PC-9 (cell line): ENCODE data around the gene SNX6.

ENCODE experiments used
- EZH2 ChIP-seq: fragments of 200-600 bp; sonication (generic); IDR thresholded peaks from 2 replicates; pipeline ENCODE4 v1.8.0; 2017; ENCODE audit warnings: antibody characterized with exemption, low read depth
- TF ChIP-seq, protein P1 (sequence below): fragments of 200-600 bp; sonication (generic); conservative IDR thresholded peaks from 2 replicates; pipeline ENCODE4 v1.6.1; 2017; ENCODE audit warnings: mixed run types, antibody characterized with exemption, mild to moderate bottlenecking, moderate library complexity

DNA sequence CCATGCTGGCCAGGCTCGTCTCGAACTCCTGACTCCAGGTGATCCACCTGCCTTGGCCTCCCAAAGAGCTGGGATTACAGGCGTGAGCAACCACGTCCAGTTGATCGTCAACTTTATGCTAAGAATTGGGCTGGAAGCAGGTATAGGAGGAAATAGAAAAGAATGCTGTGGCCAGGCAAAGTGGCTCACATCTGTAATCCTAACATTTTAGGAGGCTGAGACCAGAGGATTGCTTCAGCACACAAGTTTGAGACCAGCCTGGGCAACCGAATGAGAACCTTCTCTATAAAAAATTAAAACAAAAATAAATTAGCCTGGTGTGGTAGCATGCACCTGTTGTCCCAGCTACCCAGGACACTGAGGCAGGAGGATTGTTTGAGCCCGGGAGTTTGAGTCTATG is 37.1 kb upstream of the SNX6 start:
- TF ChIP-seq, protein P1, sequence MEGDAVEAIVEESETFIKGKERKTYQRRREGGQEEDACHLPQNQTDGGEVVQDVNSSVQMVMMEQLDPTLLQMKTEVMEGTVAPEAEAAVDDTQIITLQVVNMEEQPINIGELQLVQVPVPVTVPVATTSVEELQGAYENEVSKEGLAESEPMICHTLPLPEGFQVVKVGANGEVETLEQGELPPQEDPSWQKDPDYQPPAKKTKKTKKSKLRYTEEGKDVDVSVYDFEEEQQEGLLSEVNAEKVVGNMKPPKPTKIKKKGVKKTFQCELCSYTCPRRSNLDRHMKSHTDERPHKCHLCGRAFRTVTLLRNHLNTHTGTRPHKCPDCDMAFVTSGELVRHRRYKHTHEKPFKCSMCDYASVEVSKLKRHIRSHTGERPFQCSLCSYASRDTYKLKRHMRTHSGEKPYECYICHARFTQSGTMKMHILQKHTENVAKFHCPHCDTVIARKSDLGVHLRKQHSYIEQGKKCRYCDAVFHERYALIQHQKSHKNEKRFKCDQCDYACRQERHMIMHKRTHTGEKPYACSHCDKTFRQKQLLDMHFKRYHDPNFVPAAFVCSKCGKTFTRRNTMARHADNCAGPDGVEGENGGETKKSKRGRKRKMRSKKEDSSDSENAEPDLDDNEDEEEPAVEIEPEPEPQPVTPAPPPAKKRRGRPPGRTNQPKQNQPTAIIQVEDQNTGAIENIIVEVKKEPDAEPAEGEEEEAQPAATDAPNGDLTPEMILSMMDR = no peak
- no peak for TF ChIP-seq EZH2
